Measurements from ENCODE around the gene RPS6KA5.
"Not testable (repeated sequence)": the region's sequence is repeated elsewhere in the genome, so short reads cannot be mapped to it uniquely, and the experiment has no call there.

RPS6KA5 gene

GRCh38 chr14:90837355-90837754, 223.1 kb downstream of the RPS6KA5 start:
- DNase-seq (ENCODE audit: low read depth, low spot score), result no peak

GRCh38 chr14:90836692-90837063, 223.8 kb downstream of the RPS6KA5 start:
- no peak for DNase-seq (ENCODE audit: low read depth, low spot score)

- no peak for DNase-seq (ENCODE audit: low read depth, low spot score)
Measured at GRCh38 chr14:90831821-90832220, 228.6 kb downstream of the RPS6KA5 start.

- DNase-seq (ENCODE audit: low read depth, low spot score), result no peak
Measured at GRCh38 chr14:90830931-90831701, 229.3 kb downstream of the RPS6KA5 start.

- DNase-seq (ENCODE audit: low read depth, low spot score), result no peak
Measured at GRCh38 chr14:90829677-90830076, 230.8 kb downstream of the RPS6KA5 start.

DNA sequence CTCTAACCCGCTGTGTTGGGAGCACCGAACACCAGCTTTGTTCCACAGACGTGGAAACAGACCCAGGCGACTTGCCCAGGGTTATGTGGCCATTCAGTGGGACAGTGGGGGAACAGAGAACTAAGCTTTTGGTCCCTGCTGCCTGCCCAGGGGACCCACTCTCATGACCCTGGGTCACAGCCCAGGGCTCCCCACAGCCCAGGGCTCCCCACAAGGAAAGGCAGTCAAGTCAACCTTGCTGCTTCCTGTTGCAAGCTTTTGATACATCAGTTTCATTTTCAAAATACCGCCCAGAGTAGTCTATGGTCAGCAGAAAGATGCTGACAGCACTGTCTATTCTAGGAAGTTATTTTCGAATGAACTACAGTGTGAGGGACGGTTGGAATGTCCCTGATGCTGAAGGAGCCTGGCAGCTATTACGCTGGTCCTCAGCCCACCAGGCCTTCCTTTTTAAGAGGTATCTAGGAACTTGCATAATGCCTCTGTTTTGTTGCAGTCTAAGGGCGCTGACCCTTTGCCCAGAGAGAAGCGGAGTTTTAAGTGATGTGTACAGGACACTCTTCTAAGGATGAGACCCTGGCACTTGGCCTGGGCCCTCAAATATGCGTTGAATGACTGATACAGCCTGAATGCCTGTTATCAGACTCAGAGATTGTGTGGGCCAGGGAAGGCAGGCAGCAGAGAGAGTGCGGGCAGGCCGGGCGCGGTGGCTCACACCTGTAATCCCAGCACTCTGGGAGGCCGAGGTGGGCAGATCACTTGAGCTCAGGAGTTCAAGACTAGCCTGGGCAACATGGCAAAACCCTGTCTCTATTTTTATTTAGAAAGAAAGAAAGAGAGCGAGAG, 231.6 kb downstream of the RPS6KA5 start:
- no peak for DNase-seq (ENCODE audit: low read depth, low spot score)

- peak; percentile 81 for DNase-seq (ENCODE audit: low read depth, low spot score)
Measured at GRCh38 chr14:90827919-90828610, 232.4 kb downstream of the RPS6KA5 start.

- not testable (repeated sequence) for DNase-seq (ENCODE audit: low read depth, low spot score)
Measured at GRCh38 chr14:90823542-90823941, 236.9 kb downstream of the RPS6KA5 start.

GRCh38 chr14:90820958-90821357, 239.5 kb downstream of the RPS6KA5 start:
- peak; percentile 42 for DNase-seq (ENCODE audit: low read depth, low spot score)

- DNase-seq (ENCODE audit: low read depth, low spot score), result no peak
Measured at GRCh38 chr14:90819734-90820393, 240.6 kb downstream of the RPS6KA5 start.

DNA sequence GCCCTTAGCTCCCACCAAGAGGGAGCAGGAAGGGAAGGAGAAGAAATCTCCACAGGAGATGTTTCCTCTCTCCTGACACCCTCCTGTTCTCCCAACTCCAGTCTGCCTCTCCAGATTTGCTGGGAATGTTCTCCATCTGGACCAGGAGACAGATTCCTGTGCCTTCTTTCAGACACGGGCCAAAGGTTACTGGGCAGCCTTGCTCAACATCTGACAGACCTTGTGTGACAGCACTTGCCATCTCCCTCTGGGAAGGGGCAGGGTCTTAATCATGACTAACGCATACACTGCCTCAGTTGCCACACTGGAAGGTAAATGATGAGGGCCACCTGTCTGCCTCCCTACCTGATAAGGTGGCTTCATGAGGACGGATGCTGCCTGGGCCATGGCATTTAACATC, 241.7 kb downstream of the RPS6KA5 start:
- DNase-seq (ENCODE audit: low read depth, low spot score), result no peak

- no peak for DNase-seq (ENCODE audit: low read depth, low spot score)
Measured at GRCh38 chr14:90816681-90817436, 243.6 kb downstream of the RPS6KA5 start.

- DNase-seq (ENCODE audit: low read depth, low spot score), result no peak
Measured at GRCh38 chr14:90815822-90816662, 244.4 kb downstream of the RPS6KA5 start, which contains the start of gene TTC7B. TSS of gene TTC7B (minus strand) at chr14:90816430. CDS start at chr14:90816295, 135 bp downstream.

DNA sequence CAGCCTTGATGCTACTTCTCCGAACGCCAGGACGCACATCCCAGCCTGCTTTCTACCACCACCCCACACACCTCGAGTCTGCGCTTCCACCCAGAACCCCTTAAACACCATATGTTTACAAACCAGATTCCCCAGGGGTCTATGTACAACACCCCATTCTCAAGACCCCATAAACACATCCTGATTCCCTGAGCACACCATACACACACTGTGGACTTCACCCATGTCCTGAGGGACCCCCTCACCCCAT, 244.9 kb downstream of the RPS6KA5 start:
- no peak for DNase-seq (ENCODE audit: low read depth, low spot score)

DNA sequence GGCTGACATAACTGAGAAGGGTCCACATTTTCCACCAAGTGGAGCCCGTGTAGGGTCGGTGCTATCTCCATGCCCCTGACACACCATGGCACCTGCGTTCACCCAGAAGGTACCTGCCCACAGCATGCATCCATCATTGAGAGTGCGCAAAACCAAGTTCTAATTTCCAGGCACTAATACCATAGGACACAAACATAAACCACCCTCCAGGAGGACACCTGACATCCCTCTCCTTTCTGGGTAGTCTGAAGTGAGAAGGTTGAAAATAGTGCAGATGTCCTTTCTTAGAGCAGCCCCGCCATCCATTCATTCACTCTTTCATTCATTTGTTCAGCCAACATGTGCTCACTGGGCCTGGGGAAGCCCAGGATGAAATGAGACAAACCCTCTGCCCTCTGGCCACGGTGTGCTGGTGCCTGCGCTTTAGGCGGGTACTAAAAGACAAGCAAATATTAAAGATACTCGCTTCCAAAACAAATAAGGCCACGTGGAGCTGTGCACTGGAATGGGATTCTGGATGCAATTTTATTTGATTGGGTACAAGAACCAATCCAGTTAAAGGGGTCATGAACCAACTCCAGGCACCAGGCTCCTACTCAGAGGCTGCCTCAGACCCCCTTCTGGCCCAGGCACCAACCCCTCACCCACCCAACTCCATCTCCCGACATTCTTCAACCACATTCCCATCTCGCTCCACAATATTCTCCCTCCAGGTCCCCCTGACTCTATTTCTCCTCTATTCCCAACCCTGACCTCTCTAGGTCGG, 245.5 kb downstream of the RPS6KA5 start:
- DNase-seq (ENCODE audit: low read depth, low spot score), result no peak

DNA sequence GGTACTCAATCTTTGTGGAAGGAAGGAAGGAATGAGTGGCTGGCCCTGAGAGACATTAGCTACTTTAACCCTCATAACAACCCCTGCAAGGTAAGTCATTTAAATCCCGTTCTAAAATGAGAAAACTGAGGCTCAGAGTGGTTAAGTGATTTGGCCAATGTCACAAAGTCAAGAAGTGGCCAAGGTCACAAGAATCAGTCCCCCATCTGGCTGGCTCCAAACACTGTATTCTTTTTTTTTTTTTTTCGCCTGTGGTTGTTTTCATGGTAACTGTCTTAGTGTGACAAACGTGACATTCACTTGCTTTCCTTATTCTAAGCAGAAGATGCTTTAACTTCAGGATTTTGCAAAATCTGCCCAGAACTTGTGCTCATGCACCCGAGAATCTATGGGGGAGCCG, 247.0 kb downstream of the RPS6KA5 start:
- no peak for DNase-seq (ENCODE audit: low read depth, low spot score)

GRCh38 chr14:90812109-90812508, 248.3 kb downstream of the RPS6KA5 start:
- DNase-seq (ENCODE audit: low read depth, low spot score), result no peak

GRCh38 chr14:90811641-90812040, 248.8 kb downstream of the RPS6KA5 start:
- DNase-seq (ENCODE audit: low read depth, low spot score), result no peak

DNA sequence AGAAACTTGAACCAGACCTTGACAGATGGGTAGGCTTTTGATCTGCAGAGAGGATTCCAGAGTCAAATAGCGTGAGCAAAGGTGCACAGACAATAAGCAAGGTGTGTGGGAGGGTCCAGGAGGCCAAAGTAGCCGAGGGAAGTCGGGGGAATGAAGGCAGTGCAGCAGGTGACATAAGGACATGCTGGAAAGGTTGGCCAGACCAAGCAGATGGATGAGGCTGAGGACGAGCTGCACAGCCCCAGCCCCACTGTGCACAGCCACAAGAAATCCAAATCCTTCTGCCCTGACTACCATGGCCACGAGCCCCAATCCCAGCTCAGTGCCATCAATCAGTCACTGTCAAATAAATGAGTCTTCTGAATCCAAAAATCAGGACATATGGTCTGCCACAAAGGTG, 249.6 kb downstream of the RPS6KA5 start:
- DNase-seq (ENCODE audit: low read depth, low spot score), result no peak
